Measurements from ENCODE around the gene ASAP2.

- TF ChIP-seq CTCF (IDR thresholded peaks at IDR 0.05; ENCODE audit: insufficient read depth, low read length): no peak
- no peak for TF ChIP-seq REST (IDR thresholded peaks at IDR 0.05; ENCODE audit: insufficient replicate concordance, low read depth)
Measured at GRCh38 chr2:9194352-9194751, 12.3 kb upstream of the ASAP2 start.
